Left hindlimb (tissue), 1 donor: ENCODE measurements around the gene C15orf40.
"Not testable (repeated sequence)": the region's sequence is repeated elsewhere in the genome, so short reads cannot be mapped to it uniquely, and the experiment has no call there.

Source experiments
- DNase-seq: peaks from one replicate; pipeline ENCODE4 v3.0.0-alpha.2; 2018

The C15orf40 gene

GRCh38 chr15:83011271-83012075 lies at the start of gene C15orf40:
C15orf40 (minus strand) TSS chr15:83011639; CDS start chr15:83011607, 32 bp downstream.
- DNase-seq: peak; percentile 91

- no peak for DNase-seq
Measured at GRCh38 chr15:83057696-83058376, 46.4 kb upstream of the C15orf40 start.

- no peak for DNase-seq
Measured at GRCh38 chr15:83057002-83057401, 45.6 kb upstream of the C15orf40 start.

GRCh38 chr15:83053151-83053550 lies 41.7 kb upstream of the C15orf40 start:
- no peak for DNase-seq

GRCh38 chr15:83046558-83047127 lies 35.2 kb upstream of the C15orf40 start:
- DNase-seq: no peak

GRCh38 chr15:83044156-83044555 lies 32.7 kb upstream of the C15orf40 start:
- no peak for DNase-seq

- DNase-seq: no peak
Measured at GRCh38 chr15:83039206-83039605, 27.8 kb upstream of the C15orf40 start.

- no peak for DNase-seq
Measured at GRCh38 chr15:83036253-83036652, 24.8 kb upstream of the C15orf40 start.

GRCh38 chr15:83031234-83031633 lies 19.8 kb upstream of the C15orf40 start:
- not testable (repeated sequence) for DNase-seq

GRCh38 chr15:83030021-83030420 lies 18.6 kb upstream of the C15orf40 start:
- no peak for DNase-seq

GRCh38 chr15:83018436-83018835 lies 7.0 kb upstream of the C15orf40 start:
- no peak for DNase-seq

- no peak for DNase-seq
Measured at GRCh38 chr15:83016906-83017305, 5.5 kb upstream of the C15orf40 start.

- DNase-seq: no peak
Measured at GRCh38 chr15:83015361-83015760, 3.9 kb upstream of the C15orf40 start.

GRCh38 chr15:83014205-83014653 lies 2.8 kb upstream of the C15orf40 start:
- DNase-seq: no peak

GRCh38 chr15:83012636-83013035 lies 1.2 kb upstream of the C15orf40 start:
- no peak for DNase-seq

GRCh38 chr15:83012076-83012426 lies 612 bp upstream of the C15orf40 start:
- DNase-seq: no peak

- DNase-seq: peak; percentile 70
Measured at GRCh38 chr15:83010709-83011270, 649 bp downstream of the C15orf40 start.

GRCh38 chr15:83000672-83001031 lies 10.8 kb downstream of the C15orf40 start:
- DNase-seq: not testable (repeated sequence)

GRCh38 chr15:82999905-83000671 lies 11.4 kb downstream of the C15orf40 start:
- peak; percentile 37 for DNase-seq

GRCh38 chr15:82999426-82999825 lies 12.0 kb downstream of the C15orf40 start:
- DNase-seq: no peak

- DNase-seq: no peak
Measured at GRCh38 chr15:82995938-82996337, 15.5 kb downstream of the C15orf40 start.

GRCh38 chr15:82995076-82995475 lies 16.4 kb downstream of the C15orf40 start:
- DNase-seq: no peak

GRCh38 chr15:82993144-82993543 lies 18.3 kb downstream of the C15orf40 start:
- DNase-seq: no peak
